ENCODE results near the gene KCTD16. TPM values are rescaled to one million over a fixed set of nuclear protein-coding genes. Genes with fewer than 3 reads are reported as not detected.

The KCTD16 gene
- total and polyA plus RNA-seq, 2 experiments from 2014 or later, result 0.45 to 3.4 TPM

DNA sequence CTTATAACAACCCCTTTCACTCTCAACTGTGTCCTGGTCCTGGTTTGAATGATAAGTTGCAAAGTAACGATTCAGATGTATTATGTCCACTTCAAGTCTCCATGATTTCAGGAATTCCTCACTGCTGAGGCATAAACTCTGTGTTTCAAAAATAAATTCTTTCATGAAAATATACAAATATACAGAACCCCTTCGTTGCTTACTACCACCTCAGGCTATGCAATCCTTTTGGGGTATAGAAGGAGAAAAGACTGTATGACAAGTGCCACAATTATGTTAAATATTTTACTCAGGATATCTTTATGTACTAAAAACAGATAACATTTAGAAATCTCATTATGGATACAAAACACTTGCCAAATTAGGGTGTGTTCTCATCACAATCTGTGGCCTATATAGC is 190.7 kb downstream of the KCTD16 start:
- 80% methylated on average over 2 of the region's 2 CpGs for WGBS (ENCODE audit: low lambda C conversion rate, missing lambda C conversion rate)

DNA sequence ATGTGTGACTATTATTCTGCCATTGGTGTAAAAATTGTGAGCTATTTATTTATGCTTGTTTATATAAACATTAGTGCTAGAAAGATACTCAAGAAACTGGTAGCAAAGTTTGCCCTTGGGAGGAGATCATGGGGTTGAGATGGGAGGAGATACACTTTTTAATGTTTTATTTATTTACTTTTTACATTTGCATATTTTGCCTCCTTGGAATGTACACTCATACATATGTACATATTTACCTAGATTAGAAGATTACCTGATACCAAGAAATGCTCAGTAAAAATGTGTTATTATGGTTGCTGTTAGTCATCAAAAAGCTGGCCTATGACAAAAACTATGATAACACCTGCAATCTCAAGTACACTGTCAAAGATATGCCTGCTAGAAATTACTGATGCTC is 195.2 kb downstream of the KCTD16 start:
- Histone ChIP-seq H3K27me3 (no peaks in the 10 kb centered on the region), H3K9me2 (replicated peaks; ENCODE audit: insufficient read depth) (no peaks in the 10 kb centered on the region), H3K36me3 (replicated peaks; ENCODE audit: insufficient read depth, low read depth) (no peaks in the 10 kb centered on the region), H3K4me3 (no peak overlapping the region), H3K27ac (no peak overlapping the region), H2AFZ (no peak overlapping the region), H3K9me3 (ENCODE audit: low read depth) (no peaks in the 10 kb centered on the region), H4K20me1 (ENCODE audit: insufficient read depth, poor library complexity, severe bottlenecking) (no peaks in the 10 kb centered on the region), H3K79me2 (no peaks in the 10 kb centered on the region), H3K4me2 (no peak overlapping the region), H3K4me1 (ENCODE audit: insufficient read depth) (peaks cover 3% of the 10 kb centered on the region)
- no peak for DNase-seq (ENCODE audit: low spot score)
- no peak for TF ChIP-seq EZH2phosphoT487 (IDR thresholded peaks at IDR 0.05; ENCODE audit: low read depth, severe bottlenecking, unreplicated experiment)
- TF ChIP-seq, protein P1, sequence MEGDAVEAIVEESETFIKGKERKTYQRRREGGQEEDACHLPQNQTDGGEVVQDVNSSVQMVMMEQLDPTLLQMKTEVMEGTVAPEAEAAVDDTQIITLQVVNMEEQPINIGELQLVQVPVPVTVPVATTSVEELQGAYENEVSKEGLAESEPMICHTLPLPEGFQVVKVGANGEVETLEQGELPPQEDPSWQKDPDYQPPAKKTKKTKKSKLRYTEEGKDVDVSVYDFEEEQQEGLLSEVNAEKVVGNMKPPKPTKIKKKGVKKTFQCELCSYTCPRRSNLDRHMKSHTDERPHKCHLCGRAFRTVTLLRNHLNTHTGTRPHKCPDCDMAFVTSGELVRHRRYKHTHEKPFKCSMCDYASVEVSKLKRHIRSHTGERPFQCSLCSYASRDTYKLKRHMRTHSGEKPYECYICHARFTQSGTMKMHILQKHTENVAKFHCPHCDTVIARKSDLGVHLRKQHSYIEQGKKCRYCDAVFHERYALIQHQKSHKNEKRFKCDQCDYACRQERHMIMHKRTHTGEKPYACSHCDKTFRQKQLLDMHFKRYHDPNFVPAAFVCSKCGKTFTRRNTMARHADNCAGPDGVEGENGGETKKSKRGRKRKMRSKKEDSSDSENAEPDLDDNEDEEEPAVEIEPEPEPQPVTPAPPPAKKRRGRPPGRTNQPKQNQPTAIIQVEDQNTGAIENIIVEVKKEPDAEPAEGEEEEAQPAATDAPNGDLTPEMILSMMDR (IDR thresholded peaks at IDR 0.05; ENCODE audit: poor library complexity), result no peak
- no peak for TF ChIP-seq EZH2 (IDR thresholded peaks at IDR 0.05; ENCODE audit: borderline replicate concordance)

More for the DNA sequence above, 190.7 kb downstream of the KCTD16 start:
- no peak overlapping the region for H3K27ac ChIP-seq
- H3K4me2 ChIP-seq, result no peak overlapping the region
- no peaks in the 10 kb centered on the region for H3K36me3 ChIP-seq (replicated peaks; ENCODE audit: insufficient read depth, low read depth)
- no peaks in the 10 kb centered on the region for H4K20me1 ChIP-seq (ENCODE audit: insufficient read depth, poor library complexity, severe bottlenecking)
- H3K79me2 ChIP-seq, result no peaks in the 10 kb centered on the region
- no peaks in the 10 kb centered on the region for H3K4me1 ChIP-seq (ENCODE audit: insufficient read depth)
- no peak for TF ChIP-seq EZH2 (IDR thresholded peaks at IDR 0.05; ENCODE audit: borderline replicate concordance)
- TF ChIP-seq, protein P1 (IDR thresholded peaks at IDR 0.05; ENCODE audit: poor library complexity), result no peak
- no peak for TF ChIP-seq EZH2phosphoT487 (IDR thresholded peaks at IDR 0.05; ENCODE audit: low read depth, severe bottlenecking, unreplicated experiment)
- no peaks in the 10 kb centered on the region for H3K9me2 ChIP-seq (replicated peaks; ENCODE audit: insufficient read depth)
- no peak overlapping the region for H2AFZ ChIP-seq
- H3K27me3 ChIP-seq, result no peaks in the 10 kb centered on the region
- DNase-seq (ENCODE audit: low spot score), result no peak
- no peaks in the 10 kb centered on the region for H3K9me3 ChIP-seq (ENCODE audit: low read depth)
- H3K4me3 ChIP-seq, result no peak overlapping the region

DNA sequence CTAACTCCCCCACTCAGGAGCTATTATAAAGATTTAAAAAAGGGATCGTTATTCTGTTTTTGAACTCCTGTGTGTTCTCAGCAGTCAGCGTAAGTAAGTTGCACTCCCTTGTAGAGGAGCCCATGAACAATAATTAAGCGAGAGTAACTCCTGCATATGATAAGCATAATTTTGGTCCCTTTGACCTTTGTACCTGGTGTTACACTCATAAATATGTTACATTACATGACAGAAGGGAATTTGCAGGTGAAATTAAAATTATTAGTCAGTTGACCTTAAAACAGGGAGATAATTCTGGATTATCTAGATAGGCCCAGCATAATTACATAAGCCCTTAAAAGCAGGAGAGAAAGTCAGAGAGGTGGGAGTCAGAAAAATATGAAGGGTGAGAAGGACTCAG is 197.3 kb downstream of the KCTD16 start:
- H2AFZ ChIP-seq, result no peak overlapping the region
- no peak for TF ChIP-seq EZH2 (IDR thresholded peaks at IDR 0.05; ENCODE audit: borderline replicate concordance)
- no peak for TF ChIP-seq EZH2phosphoT487 (IDR thresholded peaks at IDR 0.05; ENCODE audit: low read depth, severe bottlenecking, unreplicated experiment)
- TF ChIP-seq, protein P1 (IDR thresholded peaks at IDR 0.05; ENCODE audit: poor library complexity), result no peak
- no peak overlapping the region for H3K4me3 ChIP-seq
- H3K4me2 ChIP-seq, result no peak overlapping the region
- H3K27me3 ChIP-seq, result no peaks in the 10 kb centered on the region
- no peak for DNase-seq (ENCODE audit: low spot score)
- no peaks in the 10 kb centered on the region for H3K36me3 ChIP-seq (replicated peaks; ENCODE audit: insufficient read depth, low read depth)
- H3K4me1 ChIP-seq (ENCODE audit: insufficient read depth), result peaks cover 3% of the 10 kb centered on the region
- no peaks in the 10 kb centered on the region for H3K9me3 ChIP-seq (ENCODE audit: low read depth)
- H3K9me2 ChIP-seq (replicated peaks; ENCODE audit: insufficient read depth), result no peaks in the 10 kb centered on the region
- WGBS (ENCODE audit: low lambda C conversion rate, missing lambda C conversion rate), result 97% methylated on average over 3 of the region's 3 CpGs
- H4K20me1 ChIP-seq (ENCODE audit: insufficient read depth, poor library complexity, severe bottlenecking), result no peaks in the 10 kb centered on the region
- no peaks in the 10 kb centered on the region for H3K79me2 ChIP-seq
- H3K27ac ChIP-seq, result no peak overlapping the region

DNA sequence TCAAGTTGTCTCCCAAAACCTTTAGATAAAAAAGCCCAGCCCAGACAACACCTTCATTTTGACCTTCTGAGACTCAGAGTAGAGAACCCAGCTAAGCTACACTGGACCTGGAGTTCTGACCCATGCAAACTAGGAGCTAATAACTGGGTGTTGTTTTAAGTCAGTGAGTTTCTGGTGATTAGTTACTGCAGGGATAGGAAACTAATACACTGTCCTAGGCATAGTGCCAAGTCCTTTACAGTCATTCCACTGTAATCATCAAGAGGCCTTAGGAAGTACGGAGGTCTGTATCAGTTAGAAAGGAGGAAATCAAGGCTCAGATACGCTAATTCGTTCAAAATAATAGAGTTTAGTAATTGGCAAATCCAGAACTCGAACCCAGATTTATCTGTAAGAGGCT is 197.9 kb downstream of the KCTD16 start:
- no peaks in the 10 kb centered on the region for H3K9me3 ChIP-seq (ENCODE audit: low read depth)
- TF ChIP-seq, protein P1 (IDR thresholded peaks at IDR 0.05; ENCODE audit: poor library complexity), result no peak
- TF ChIP-seq EZH2phosphoT487 (IDR thresholded peaks at IDR 0.05; ENCODE audit: low read depth, severe bottlenecking, unreplicated experiment) (no peak), EZH2 (IDR thresholded peaks at IDR 0.05; ENCODE audit: borderline replicate concordance) (no peak)
- no peaks in the 10 kb centered on the region for H3K79me2 ChIP-seq
- peaks cover 3% of the 10 kb centered on the region for H3K4me1 ChIP-seq (ENCODE audit: insufficient read depth)
- WGBS (ENCODE audit: low lambda C conversion rate, missing lambda C conversion rate), result 66% methylated on average over 4 of the region's 4 CpGs
- H3K9me2 ChIP-seq (replicated peaks; ENCODE audit: insufficient read depth), result no peaks in the 10 kb centered on the region
- DNase-seq (ENCODE audit: low spot score), result no peak
- no peak overlapping the region for H3K27ac ChIP-seq
- H3K27me3 ChIP-seq, result no peaks in the 10 kb centered on the region
- no peak overlapping the region for H3K4me3 ChIP-seq
- no peak overlapping the region for H2AFZ ChIP-seq
- no peak overlapping the region for H3K4me2 ChIP-seq
- H3K36me3 ChIP-seq (replicated peaks; ENCODE audit: insufficient read depth, low read depth), result no peaks in the 10 kb centered on the region
- no peaks in the 10 kb centered on the region for H4K20me1 ChIP-seq (ENCODE audit: insufficient read depth, poor library complexity, severe bottlenecking)
